HPDE6-E6E7 (cell line): Measurements from ENCODE around the gene TRAPPC12.
A peak's percentile ranks its signal among the peaks of the same experiment; 100 is the strongest.
"Not testable (repeated sequence)": the region's sequence is repeated elsewhere in the genome, so short reads cannot be mapped to it uniquely, and the experiment has no call there.

Experiments used
- DNase-seq: peaks from one replicate; pipeline ENCODE4 v3.0.0; 2011; ENCODE audit warnings: missing footprints; ENCODE audit errors: extremely low spot score

The TRAPPC12 gene

GRCh38 chr2:3454005-3454404 lies 74.5 kb downstream of the TRAPPC12 start:
- DNase-seq: not testable (repeated sequence)

GRCh38 chr2:3454802-3455201 lies 75.3 kb downstream of the TRAPPC12 start:
- DNase-seq: no peak

- DNase-seq: no peak
Measured at GRCh38 chr2:3456125-3456524, 76.6 kb downstream of the TRAPPC12 start.

GRCh38 chr2:3457524-3458395 lies 78.3 kb downstream of the TRAPPC12 start:
- DNase-seq: no peak

GRCh38 chr2:3458396-3459184 lies 79.1 kb downstream of the TRAPPC12 start:
- no peak for DNase-seq

GRCh38 chr2:3459185-3460015 lies 79.9 kb downstream of the TRAPPC12 start:
- no peak for DNase-seq

GRCh38 chr2:3460156-3460555 lies 80.7 kb downstream of the TRAPPC12 start:
- DNase-seq: no peak

- DNase-seq: no peak
Measured at GRCh38 chr2:3460831-3461800, 81.6 kb downstream of the TRAPPC12 start.

GRCh38 chr2:3461801-3462492 lies 82.5 kb downstream of the TRAPPC12 start:
- peak; percentile 20 for DNase-seq

GRCh38 chr2:3462493-3463104 lies 83.1 kb downstream of the TRAPPC12 start:
- no peak for DNase-seq

- no peak for DNase-seq
Measured at GRCh38 chr2:3463186-3463835, 83.8 kb downstream of the TRAPPC12 start.

- no peak for DNase-seq
Measured at GRCh38 chr2:3463944-3464343, 84.5 kb downstream of the TRAPPC12 start.

GRCh38 chr2:3464401-3465005 lies 85.0 kb downstream of the TRAPPC12 start:
- no peak for DNase-seq

GRCh38 chr2:3465328-3465727 lies 85.8 kb downstream of the TRAPPC12 start:
- no peak for DNase-seq

- DNase-seq: peak; percentile 70
Measured at GRCh38 chr2:3465844-3466481, 86.5 kb downstream of the TRAPPC12 start.

GRCh38 chr2:3466482-3466863 lies 87.0 kb downstream of the TRAPPC12 start:
- no peak for DNase-seq

GRCh38 chr2:3466966-3467365 lies 87.5 kb downstream of the TRAPPC12 start:
- no peak for DNase-seq

- DNase-seq: no peak
Measured at GRCh38 chr2:3467654-3468053, 88.2 kb downstream of the TRAPPC12 start.
